Heart left ventricle (tissue), 16 donors: ENCODE measurements around the gene ABHD1. TPM values are rescaled to one million over a fixed set of nuclear protein-coding genes. Genes with fewer than 3 reads are reported as not detected.

Experiments used
- ATAC-seq, 4 donors: fragments of 200-7000 bp; cut with Tn5 transposase; one replicate each; pipeline ENCODE4 v1.9.1; 2020 to 2022; ENCODE audit warnings: moderate library complexity in 4 of 4, mild to moderate bottlenecking in 3 of 4, moderate number of reproducible peaks in 1 of 4
- DNase-seq, 5 donors: peaks; one replicate each; pipeline ENCODE4 v3.0.0-alpha.2; 2020
- H3K27ac ChIP-seq, 12 donors: fragments of 200-600 bp; sonication (generic) in 4 of 12; one replicate each; pipeline versions ENCODE4 v1.5.0 to v1.8.0; 2016 to 2022; ENCODE audit warnings: mild to moderate bottlenecking in 2 of 12
- H3K27me3 ChIP-seq, 9 donors: fragments of 200-600 bp; sonication (generic) in 2 of 9; one replicate each; pipeline versions ENCODE4 v1.5.1 to v1.8.0; 2016 to 2022; ENCODE audit warnings: mild to moderate bottlenecking in 3 of 9
- H3K36me3 ChIP-seq, 9 donors: fragments of 200-600 bp; sonication (generic) in 2 of 9; one replicate each; pipeline versions ENCODE4 v1.5.0 to v1.8.0; 2018 to 2022; ENCODE audit warnings: mild to moderate bottlenecking in 2 of 9
- H3K4me1 ChIP-seq, 12 donors: fragments of 200-600 bp; sonication (generic) in 4 of 12; one replicate each; pipeline versions ENCODE4 v1.5.0 to v1.8.0; 2016 to 2022; ENCODE audit warnings: mild to moderate bottlenecking in 3 of 12
- H3K4me3 ChIP-seq, 12 donors: fragments of 200-600 bp; sonication (generic) in 4 of 12; one replicate each; pipeline versions ENCODE4 v1.5.0 to v1.8.0; 2017 to 2022; ENCODE audit warnings: mild to moderate bottlenecking in 9 of 12, moderate library complexity in 4 of 12
- H3K9me3 ChIP-seq, 12 donors: fragments of 200-600 bp; sonication (generic) in 4 of 12; one replicate each; pipeline versions ENCODE4 v1.5.0 to v1.8.0; 2016 to 2022; ENCODE audit warnings: mild to moderate bottlenecking in 1 of 12
- POLR2A ChIP-seq, 2 donors: fragments of 450-650 bp; IDR thresholded peaks; one replicate each; pipeline ENCODE4 v1.6.1; 2017; ENCODE audit warnings: antibody characterized with exemption in 2 of 2, mild to moderate bottlenecking in 2 of 2, moderate library complexity in 2 of 2
- WGBS, 4 donors: extraction: QIAGEN DNeasy Blood & Tissue Kit in 2 of 4; methylation state at CpG; one replicate each; pipeline versions ENCODE4 v1.1.5 to v1.1.7; 2013 to 2018; 5-methylcytosine and 5-hydroxymethylcytosine counted together
- intact Hi-C, 10 donors: fragments of 100-400 bp; cut with DNase I; formaldehyde crosslinking; loops; one replicate each; pipeline versions ENCODE4 v1.11.1 to v1.14.2; 2022
- polyA plus RNA-seq, 2 donors: library from polyadenylated mRNA; stranded (reverse); fragments of 200-250 nt; gene quantifications; one replicate each; pipeline ENCODE4 v1.2.3, GENCODE V29; 2013
- total RNA-seq, 9 donors: library from RNA; depleted of rRNA in 2 of 9; stranded (reverse); fragments of >200 nt in 2 of 9; fragmentation: NEBNext Ultra II Directional in 3 of 9; extraction: Animal tissue kit (Norgen Biotek cat#: 25700) in 3 of 9; gene quantifications; one replicate each; pipeline versions ENCODE4 v1.1.0 to v1.2.4, GENCODE V29; 2016 to 2023
- TF ChIP-seq, protein P1 (sequence below), 12 donors: fragments of 200-600 bp; sonication (generic) in 4 of 12; IDR thresholded peaks; one replicate each; pipeline versions ENCODE4 v1.5.0 to v1.8.0; 2018 to 2022; ENCODE audit warnings: antibody characterized with exemption in 12 of 12, mild to moderate bottlenecking in 5 of 12
- donor health status: ischemic (EF 13 %, LVEDD 7.1; RV severe dilation, severe dysfunction).
- donor health status: healthy with polysubstance abuse.
- donor health status: DM: no; HTN: yes; CAD: no.
- donor health status: DM: no; HTN: no; CAD: no.
- donor health status: ischemic (EF 25% LVEDD 6.9; RV normal size, moderate dysfunction).
- donor health status: ischemic (EF 25% LVEDD 5.7; RV mildly dilated, moderate dysfunction).
- donor health status: healthy.
- donor health status: DM: yes; HTN: yes; CAD: no.
- donor health status: ischemic (EF 35%, LVEDD 5.7; RV mildly dilated, moderate dysfunction).
- donor health status: nonischemic (EF 11% LVEDD 7.7; RV severe dilation, severe dysfunction).
- donor health status: DM: yes; HTN: yes; CAD: no.
- donor health status: PGD.
- donor health status: ischemic (EF 29% LVEDD 5.4; RV normal size, mild dysfunction).
- donor health status: nonischemic (EF 23%, LVEDD 6.1; RV moderate dilation, normal function).

Gene ABHD1
- total and polyA plus RNA-seq, 11 donors, result 0.47 to 6.2 (median 2.0) TPM; not detected in 1

DNA sequence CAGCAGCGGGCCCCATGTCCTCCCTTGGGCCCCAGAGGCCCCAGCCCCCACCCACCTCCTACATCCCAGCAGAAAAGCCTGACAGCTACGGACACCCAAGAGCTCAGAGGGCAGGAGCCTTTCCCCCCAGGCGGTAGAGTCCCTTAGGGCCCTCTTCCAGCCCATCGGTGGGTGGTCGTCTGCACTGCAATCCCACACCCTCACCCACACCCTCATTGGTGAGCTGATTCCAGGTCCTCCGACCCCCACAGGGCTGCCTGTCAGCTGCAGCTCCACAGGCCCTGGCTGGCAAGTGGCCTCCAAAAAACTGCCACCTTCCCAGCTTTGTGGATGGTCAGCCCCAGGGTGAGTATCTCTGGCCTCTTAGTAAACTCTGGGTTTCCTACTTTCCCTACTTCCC lies 35.7 kb downstream of the ABHD1 start:
- intact Hi-C loops, result no loop called here
- TF ChIP-seq, protein P1, sequence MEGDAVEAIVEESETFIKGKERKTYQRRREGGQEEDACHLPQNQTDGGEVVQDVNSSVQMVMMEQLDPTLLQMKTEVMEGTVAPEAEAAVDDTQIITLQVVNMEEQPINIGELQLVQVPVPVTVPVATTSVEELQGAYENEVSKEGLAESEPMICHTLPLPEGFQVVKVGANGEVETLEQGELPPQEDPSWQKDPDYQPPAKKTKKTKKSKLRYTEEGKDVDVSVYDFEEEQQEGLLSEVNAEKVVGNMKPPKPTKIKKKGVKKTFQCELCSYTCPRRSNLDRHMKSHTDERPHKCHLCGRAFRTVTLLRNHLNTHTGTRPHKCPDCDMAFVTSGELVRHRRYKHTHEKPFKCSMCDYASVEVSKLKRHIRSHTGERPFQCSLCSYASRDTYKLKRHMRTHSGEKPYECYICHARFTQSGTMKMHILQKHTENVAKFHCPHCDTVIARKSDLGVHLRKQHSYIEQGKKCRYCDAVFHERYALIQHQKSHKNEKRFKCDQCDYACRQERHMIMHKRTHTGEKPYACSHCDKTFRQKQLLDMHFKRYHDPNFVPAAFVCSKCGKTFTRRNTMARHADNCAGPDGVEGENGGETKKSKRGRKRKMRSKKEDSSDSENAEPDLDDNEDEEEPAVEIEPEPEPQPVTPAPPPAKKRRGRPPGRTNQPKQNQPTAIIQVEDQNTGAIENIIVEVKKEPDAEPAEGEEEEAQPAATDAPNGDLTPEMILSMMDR (IDR thresholded peaks at IDR 0.05), result no peak
- TF ChIP-seq POLR2A (IDR thresholded peaks at IDR 0.05), result no peak
- Histone ChIP-seq H3K4me3 (no peak overlapping the region), H3K27ac (no peak overlapping the region), H3K4me1 (no peaks in the 10 kb centered on the region), H3K36me3 (no peaks in the 10 kb centered on the region), H3K9me3 (no peaks in the 10 kb centered on the region), H3K27me3 (peaks cover 0 to 8% (median 0%) of the 10 kb centered on the region in 9 donors)
- ATAC-seq, result peak in 1 of 4 donors; percentile 20
- DNase-seq, result no peak
- 53 to 73% (median 71%) methylated on average over 4 to 6 of the region's 6 CpGs for WGBS, 4 donors

DNA sequence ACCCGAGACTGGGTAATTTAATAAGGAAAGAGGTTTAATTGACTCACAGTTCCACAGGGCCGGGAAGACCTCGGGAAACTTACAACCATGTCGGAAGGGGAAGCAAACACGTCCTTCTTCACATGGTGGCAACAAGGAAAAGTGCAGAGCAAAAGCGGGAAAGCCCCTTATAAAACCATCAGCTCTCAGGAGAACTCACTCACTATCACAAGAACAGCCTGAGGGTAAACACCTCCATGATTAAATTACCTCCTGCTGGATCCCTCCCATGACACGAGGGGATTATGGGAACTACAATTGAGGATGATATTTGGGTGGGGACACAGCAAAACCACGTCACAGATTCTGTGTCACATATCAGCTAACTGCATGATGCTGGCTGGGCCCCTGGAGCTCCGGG lies 36.6 kb downstream of the ABHD1 start:
- H3K4me3 ChIP-seq, result no peak overlapping the region
- H3K27me3 ChIP-seq, result peaks cover 0 to 8% (median 0%) of the 10 kb centered on the region in 9 donors
- no peaks in the 10 kb centered on the region for H3K36me3 ChIP-seq
- 76 to 85% (median 78%) methylated on average over 9 of the region's 9 CpGs for WGBS, 4 donors
- TF ChIP-seq POLR2A (IDR thresholded peaks at IDR 0.05), result no peak
- TF ChIP-seq, protein P1 (IDR thresholded peaks at IDR 0.05), result no peak
- no peaks in the 10 kb centered on the region for H3K4me1 ChIP-seq
- H3K27ac ChIP-seq, result no peak overlapping the region
- no peak for ATAC-seq
- H3K9me3 ChIP-seq, result no peaks in the 10 kb centered on the region
- intact Hi-C loops, result no loop called here
- DNase-seq, result no peak

DNA sequence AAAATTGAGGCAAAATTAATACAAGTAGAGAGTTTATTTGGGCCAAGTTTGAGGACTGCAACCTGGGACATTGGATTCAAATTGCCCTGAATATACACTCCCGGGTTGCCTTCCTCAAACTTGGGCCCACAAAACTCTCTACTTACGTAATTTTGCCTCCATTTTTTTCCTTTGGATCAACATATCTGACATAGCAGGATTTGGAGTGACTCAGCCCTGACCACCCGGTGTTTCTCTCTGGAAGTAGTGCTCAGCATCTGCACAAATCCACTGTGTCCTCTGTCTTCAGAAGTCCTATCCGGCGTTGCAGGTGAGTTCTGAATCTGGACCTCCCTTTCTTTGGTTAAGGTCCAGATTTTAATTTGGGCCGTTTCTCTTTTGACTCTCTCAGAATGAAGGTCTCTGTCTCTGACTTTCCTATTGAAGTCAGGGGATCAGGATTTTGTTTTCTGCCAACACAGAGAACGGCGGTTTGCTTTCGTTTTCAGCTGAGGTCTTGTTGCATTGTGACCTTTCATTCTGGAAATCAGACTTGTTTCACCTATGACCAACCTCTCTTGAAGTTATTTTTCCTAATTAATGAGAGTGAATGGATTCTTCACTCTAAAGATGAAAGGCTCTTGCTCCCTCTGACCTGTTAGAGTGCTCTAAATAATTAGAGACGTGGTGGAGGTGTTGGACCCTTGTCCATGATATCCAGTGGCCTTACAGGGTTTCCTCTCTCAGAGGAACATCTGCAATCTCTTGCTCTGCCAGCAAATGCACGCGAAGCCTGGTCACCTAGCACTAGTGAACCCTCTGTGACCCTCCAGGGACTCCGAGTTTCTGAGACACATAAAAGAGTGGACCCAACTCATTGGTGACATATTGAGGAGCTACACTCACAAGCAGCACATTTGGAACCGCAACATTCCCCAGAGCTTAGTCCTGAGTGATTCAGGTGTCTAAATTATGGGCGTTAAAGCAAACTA lies 38.8 kb downstream of the ABHD1 start:
- Histone ChIP-seq H3K36me3 (no peaks in the 10 kb centered on the region), H3K27ac (no peak overlapping the region), H3K4me3 (no peak overlapping the region), H3K9me3 (no peaks in the 10 kb centered on the region), H3K27me3 (peaks cover 0 to 8% (median 0%) of the 10 kb centered on the region in 9 donors), H3K4me1 (no peaks in the 10 kb centered on the region)
- TF ChIP-seq, protein P1 (IDR thresholded peaks at IDR 0.05), result no peak
- TF ChIP-seq POLR2A (IDR thresholded peaks at IDR 0.05), result no peak
- ATAC-seq (no peak), DNase-seq (no peak)
- 80 to 88% (median 83%) methylated on average over 15 of the region's 15 CpGs for WGBS, 4 donors
- intact Hi-C loops, result no loop called here

DNA sequence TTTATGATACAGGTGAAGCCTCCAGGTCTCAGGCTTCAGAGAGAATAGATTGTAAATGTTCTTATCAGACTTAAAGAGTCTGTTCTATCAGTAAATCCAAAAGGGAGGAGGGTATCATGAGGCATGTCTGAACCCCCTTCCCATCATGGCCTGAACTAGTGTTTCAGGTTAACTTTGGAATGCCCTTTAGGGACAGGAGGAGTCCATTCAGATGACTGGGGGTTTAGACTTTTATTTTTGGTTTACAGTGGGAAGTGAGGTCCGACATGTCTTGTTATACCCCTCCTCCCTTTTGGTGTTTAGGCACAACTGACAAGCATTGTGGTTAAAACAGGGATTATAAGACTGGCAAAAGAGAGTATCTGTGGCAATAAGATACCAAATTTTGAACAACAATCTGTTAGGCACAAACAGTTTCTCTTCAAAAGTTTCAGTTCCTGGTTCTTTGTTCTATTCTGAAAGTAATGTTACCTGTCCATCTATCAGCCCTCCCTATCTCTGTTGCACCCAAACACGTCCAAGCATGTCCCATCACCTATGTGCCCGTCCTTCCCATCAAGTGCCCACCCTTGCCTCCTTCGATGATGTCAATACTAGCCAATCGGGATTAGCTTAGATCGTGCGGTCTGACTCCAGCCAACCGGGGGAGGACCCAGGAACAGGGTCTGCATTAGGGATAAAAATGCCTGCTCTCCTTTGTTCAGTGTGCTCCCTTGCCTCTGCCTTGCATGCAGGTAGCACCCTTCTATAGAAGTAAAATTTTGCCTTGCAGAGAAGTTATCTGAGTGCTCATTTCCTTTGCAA lies 41.5 kb downstream of the ABHD1 start:
- intact Hi-C loops, result no loop called here
- peaks cover 0 to 3% (median 0%) of the 10 kb centered on the region in 12 donors for H3K4me1 ChIP-seq
- DNase-seq, result no peak
- no peak overlapping the region for H3K4me3 ChIP-seq
- no peak overlapping the region for H3K27ac ChIP-seq
- no peaks in the 10 kb centered on the region for H3K36me3 ChIP-seq
- ATAC-seq, result no peak
- TF ChIP-seq, protein P1 (IDR thresholded peaks at IDR 0.05), result no peak
- TF ChIP-seq POLR2A (IDR thresholded peaks at IDR 0.05), result no peak
- 82 to 87% (median 83%) methylated on average over 8 of the region's 8 CpGs for WGBS, 4 donors
- H3K27me3 ChIP-seq, result peaks cover 0 to 3% (median 0%) of the 10 kb centered on the region in 9 donors
- no peaks in the 10 kb centered on the region for H3K9me3 ChIP-seq
